RWPE1 (cell line): ENCODE measurements around the gene ATXN7.

ENCODE experiments used
- CTCF ChIA-PET: fragments of 350-600 bp; sonication (Branson Sonifier 250); formaldehyde crosslinking; extraction: SDS; loops from one replicate; lab custom pipeline; 2021; lab: Yijun Ruan, JAX
- POLR2A ChIA-PET: fragments of 400-600 bp; formaldehyde crosslinking; extraction: SDS; loops from one replicate; lab custom pipeline; 2020; ENCODE audit warnings: antibody characterized with exemption; ENCODE audit not compliant: low non-redundant PET; lab: Yijun Ruan, JAX
- DNase-seq: peaks from one replicate; pipeline ENCODE4 v3.0.0; 2012; ENCODE audit warnings: low spot score
- H3K27ac ChIP-seq: fragments of 450-650 bp; 2 replicates; pipeline ENCODE4 v1.5.1; 2017
- TF ChIP-seq, protein P1 (sequence below): fragments of 450-650 bp; conservative IDR thresholded peaks from 2 replicates; pipeline ENCODE4 v1.5.1; 2017; ENCODE audit warnings: low read depth, mild to moderate bottlenecking

ATXN7 gene

DNA sequence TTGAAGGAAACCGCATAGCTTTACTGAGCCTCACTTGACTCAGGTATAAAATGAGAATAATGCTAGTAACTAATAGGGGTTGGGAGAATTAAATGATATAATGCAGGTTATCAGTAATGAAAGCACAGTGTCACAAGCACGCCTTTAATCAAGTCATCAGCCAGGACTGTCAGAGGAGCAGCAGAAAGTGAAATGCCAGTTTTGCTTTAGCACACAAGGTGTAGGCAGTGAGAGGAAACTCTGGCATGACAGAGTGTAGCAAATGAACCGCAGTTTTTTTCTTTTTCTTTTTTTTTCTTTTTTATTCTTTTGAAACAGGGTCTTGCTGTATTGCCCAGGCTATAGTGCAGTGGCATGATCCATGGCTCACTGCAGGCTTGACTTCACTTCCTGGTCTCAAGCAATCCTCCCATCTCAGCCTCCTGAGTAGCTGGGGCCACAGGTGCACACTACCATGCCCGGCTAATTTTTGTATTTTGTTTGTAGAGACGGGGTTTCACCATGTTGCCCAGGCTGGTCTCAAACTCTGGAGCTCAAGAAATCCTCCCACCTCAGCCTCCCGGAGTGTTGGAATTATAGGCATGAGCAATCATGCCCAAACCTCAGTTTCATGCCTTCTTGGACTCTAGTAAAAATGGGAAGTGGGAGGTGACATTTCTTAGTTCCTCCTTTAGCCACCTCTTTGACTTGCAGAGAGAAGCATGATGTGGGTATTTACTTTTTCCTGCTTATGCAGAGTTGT lies 58.2 kb downstream of the ATXN7 start:
- POLR2A ChIA-PET = no interaction called here
- H3K27ac ChIP-seq = no peak overlapping the region
- DNase-seq = no peak
- TF ChIP-seq, protein P1, sequence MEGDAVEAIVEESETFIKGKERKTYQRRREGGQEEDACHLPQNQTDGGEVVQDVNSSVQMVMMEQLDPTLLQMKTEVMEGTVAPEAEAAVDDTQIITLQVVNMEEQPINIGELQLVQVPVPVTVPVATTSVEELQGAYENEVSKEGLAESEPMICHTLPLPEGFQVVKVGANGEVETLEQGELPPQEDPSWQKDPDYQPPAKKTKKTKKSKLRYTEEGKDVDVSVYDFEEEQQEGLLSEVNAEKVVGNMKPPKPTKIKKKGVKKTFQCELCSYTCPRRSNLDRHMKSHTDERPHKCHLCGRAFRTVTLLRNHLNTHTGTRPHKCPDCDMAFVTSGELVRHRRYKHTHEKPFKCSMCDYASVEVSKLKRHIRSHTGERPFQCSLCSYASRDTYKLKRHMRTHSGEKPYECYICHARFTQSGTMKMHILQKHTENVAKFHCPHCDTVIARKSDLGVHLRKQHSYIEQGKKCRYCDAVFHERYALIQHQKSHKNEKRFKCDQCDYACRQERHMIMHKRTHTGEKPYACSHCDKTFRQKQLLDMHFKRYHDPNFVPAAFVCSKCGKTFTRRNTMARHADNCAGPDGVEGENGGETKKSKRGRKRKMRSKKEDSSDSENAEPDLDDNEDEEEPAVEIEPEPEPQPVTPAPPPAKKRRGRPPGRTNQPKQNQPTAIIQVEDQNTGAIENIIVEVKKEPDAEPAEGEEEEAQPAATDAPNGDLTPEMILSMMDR = no peak
- CTCF ChIA-PET = no interaction called here

DNA sequence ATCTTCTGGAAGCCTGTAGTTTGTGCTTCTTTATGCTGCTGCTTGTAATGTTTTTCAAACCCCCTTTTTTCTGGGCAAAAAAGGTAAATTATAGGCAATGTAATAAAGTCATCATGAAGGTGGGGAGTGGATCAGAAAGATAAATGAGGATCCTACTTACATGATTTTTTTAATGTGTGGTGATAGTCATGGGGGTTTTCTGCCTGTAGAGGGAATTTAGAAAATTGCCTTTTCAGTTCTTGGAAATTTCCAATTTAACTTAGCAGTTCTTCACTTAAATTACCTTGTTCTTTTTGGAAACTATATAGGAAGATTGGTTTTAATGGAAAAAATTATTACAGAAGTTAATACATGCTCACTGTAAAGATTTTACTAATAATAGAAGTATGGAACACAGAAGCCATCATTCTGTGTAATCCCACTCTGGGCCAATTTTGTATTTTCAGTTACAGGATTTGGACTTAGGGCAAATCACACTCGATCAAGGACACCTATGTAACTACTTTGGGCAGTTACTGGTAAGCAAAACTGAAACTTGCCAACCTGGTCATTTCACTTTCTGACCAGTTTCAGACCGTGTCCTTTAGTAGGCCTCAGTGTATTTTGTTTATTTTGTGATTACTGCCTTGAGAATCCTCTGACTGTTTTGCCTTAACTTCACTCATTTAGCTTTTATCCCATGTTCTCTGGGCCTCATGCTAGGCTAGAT lies 59.0 kb downstream of the ATXN7 start:
- CTCF ChIA-PET = no interaction called here
- POLR2A ChIA-PET = no interaction called here
- H3K27ac ChIP-seq = no peak overlapping the region
- TF ChIP-seq, protein P1 = no peak
- no peak for DNase-seq

DNA sequence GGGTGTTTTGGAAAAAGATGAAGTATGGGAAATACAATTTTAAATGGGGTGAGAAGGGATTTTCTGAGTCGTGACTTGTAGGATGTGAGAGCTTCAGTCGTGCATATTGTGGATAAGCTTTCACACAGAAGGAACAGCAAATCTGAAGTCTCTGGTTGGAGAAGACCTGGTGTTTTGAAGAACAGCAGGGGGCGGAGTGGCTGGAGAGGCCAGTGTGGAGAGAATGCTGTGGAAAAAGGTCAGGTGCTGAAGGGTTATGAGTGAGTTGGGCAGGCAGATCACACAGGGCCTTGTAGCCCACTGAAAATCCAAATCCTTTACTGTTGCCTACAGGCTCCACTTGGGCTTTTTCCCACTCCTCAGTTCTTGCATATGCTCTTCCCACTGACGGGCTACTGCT lies 62.6 kb downstream of the ATXN7 start:
- POLR2A ChIA-PET = no interaction called here
- CTCF ChIA-PET = no interaction called here
- TF ChIP-seq, protein P1 = no peak
- no peak for DNase-seq
- no peak overlapping the region for H3K27ac ChIP-seq

DNA sequence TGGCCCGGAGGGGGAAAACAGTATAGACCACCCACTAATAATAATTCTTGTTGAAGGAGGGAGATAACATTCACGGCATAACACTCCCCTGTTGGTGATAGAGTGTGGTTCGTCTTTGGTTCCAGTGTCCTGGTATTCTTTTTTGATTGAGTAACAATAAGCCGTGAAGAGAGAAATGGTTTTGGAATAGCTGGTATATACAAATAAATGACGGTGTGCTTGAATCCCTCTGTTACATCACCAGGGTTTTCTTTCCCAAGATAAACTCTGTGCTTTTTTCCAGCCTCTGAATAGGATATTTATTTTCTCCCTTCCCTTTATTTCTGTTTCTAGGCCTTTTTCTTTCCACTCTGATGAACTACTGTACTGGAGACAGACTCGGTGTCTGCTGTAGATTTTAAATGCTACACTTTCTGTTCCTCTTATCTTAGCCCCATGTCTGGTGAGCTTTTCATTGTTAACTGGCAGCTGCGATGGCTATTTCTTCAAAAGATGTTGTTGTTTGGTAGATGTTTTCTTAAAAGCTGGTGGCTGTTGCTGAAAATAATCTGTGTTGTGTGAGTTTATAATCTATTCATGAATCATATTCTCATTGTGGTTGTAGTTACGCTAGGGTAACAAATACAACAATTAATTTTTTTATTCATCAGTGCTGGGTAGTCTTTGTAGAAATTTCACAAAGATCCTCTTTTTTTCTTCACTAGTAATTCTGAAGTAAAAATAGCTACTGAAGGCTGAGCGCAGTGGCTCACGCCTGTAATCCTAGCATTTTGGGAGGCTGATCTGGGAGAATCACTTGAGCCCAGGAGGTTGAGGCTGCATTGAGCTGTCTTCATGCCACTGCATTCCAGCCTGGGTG lies 64.0 kb downstream of the ATXN7 start:
- ChIA-PET CTCF (no interaction called here), POLR2A (no interaction called here)
- DNase-seq = no peak
- TF ChIP-seq, protein P1 = no peak
- no peak overlapping the region for H3K27ac ChIP-seq

DNA sequence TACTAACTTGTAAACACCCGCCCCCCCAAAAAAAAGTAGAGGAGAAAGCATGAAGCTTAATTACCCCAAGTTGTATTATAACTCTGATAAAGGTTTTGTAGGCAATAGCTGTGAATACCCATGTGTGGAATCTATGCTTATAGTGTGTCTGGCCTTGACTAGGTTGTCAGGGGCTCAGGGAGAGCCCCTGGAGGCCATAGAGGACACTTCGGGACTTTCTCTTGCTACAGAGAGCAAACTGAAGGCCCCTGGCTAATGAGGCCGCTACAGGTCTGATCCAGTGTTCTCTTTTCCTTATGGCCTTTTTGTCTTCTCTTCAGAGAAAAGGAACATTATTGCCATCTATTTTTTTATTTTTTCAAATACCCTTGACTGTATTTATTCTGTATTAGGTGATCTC lies 67.6 kb downstream of the ATXN7 start:
- no peak overlapping the region for H3K27ac ChIP-seq
- ChIA-PET POLR2A (no interaction called here), CTCF (no interaction called here)
- DNase-seq = no peak
- TF ChIP-seq, protein P1 = no peak

DNA sequence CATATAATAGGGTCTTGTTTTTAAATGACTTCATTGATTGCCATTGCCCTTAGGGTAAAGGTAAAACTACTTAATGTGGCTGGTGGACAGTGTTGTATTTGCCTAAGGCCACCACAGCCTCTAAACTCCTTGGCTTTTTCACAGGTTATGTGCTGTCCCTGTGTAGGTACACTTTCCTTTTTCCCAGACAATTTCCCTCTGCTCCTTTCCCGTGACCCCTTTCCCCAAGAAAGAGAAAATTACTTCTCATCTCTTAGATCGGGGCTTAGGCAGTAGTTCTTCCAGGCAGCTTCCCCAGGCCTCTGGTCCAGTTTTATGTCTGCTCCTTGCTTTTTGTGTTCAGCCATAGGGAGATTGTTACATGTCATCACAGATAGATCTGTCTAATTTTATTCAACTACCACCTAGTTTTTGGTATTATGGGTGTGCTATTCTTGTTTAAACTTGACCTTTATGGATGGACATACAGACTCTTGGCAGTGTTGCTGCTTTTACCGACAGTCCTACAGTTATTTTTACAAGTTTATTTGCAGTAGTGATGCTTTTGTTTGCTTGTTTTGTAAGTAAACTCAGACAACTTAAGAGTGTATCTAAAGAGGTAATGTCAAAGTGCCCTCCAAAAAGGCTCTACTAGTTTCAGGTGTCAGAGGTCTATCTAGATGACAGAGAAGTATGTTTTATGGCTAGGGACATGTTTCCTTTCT lies 69.0 kb downstream of the ATXN7 start:
- DNase-seq = no peak

More for the DNA sequence above, 69.0 kb downstream of the ATXN7 start:
- ChIA-PET CTCF (no interaction called here), POLR2A (no interaction called here)
- no peak overlapping the region for H3K27ac ChIP-seq
- TF ChIP-seq, protein P1 = no peak
